Measurements from ENCODE around the gene DDIT3.
A peak's percentile ranks its signal among the peaks of the same experiment; 100 is the strongest.
"Not testable (repeated sequence)": the region's sequence is repeated elsewhere in the genome, so short reads cannot be mapped to it uniquely, and the experiment has no call there.

Gene DDIT3

GRCh38 chr12:57524814-57525614, 4.7 kb upstream of the DDIT3 start:
- no peak for DNase-seq

- no peak for DNase-seq
These were observed 3.6 kb upstream of the DDIT3 start for GRCh38 chr12:57523706-57524614.

GRCh38 chr12:57522887-57523705, 2.8 kb upstream of the DDIT3 start:
- DNase-seq, result peak; percentile 73 to 88 (median 86)

GRCh38 chr12:57522011-57522886, 1.9 kb upstream of the DDIT3 start, which contains the start of gene MBD6:
Gene MBD6, plus strand, starts transcription at chr12:57522824. Its CDS starts 1,480 bp downstream, at chr12:57524304.
- DNase-seq, result peak; percentile 94 to 97 (median 95)

- DNase-seq, result peak in 1 of 3 donors; percentile 7
These were observed 1.3 kb upstream of the DDIT3 start for GRCh38 chr12:57521525-57522010.

- DNase-seq, result no peak
These were observed 590 bp downstream of the DDIT3 start for GRCh38 chr12:57519796-57520052.

GRCh38 chr12:57518920-57519795, 1.2 kb downstream of the DDIT3 start:
- DNase-seq, result peak; percentile 18 to 24 (median 20)

GRCh38 chr12:57518176-57518919, 2.0 kb downstream of the DDIT3 start:
- no peak for DNase-seq

- DNase-seq, result not testable (repeated sequence)
These were observed 2.6 kb downstream of the DDIT3 start for GRCh38 chr12:57517718-57518117.

- no peak for DNase-seq
These were observed 3.1 kb downstream of the DDIT3 start for GRCh38 chr12:57517187-57517586.

- DNase-seq, result no peak
These were observed 3.6 kb downstream of the DDIT3 start for GRCh38 chr12:57516617-57517153.

- no peak for DNase-seq
These were observed 4.3 kb downstream of the DDIT3 start for GRCh38 chr12:57515934-57516541.

- no peak for DNase-seq
These were observed 4.8 kb downstream of the DDIT3 start for GRCh38 chr12:57515408-57515933.

- DNase-seq, result no peak
These were observed 5.5 kb downstream of the DDIT3 start for GRCh38 chr12:57514720-57515407.

- DNase-seq, result not testable (repeated sequence)
These were observed 6.1 kb downstream of the DDIT3 start for GRCh38 chr12:57514246-57514645.

GRCh38 chr12:57513677-57514076, 6.6 kb downstream of the DDIT3 start:
- DNase-seq, result not testable (repeated sequence)

- no peak for DNase-seq
These were observed 7.0 kb downstream of the DDIT3 start for GRCh38 chr12:57513266-57513665.

- DNase-seq, result no peak
These were observed 7.6 kb downstream of the DDIT3 start for GRCh38 chr12:57512665-57513064.

All from suppressor macrophage treated with lipopolysaccharide for 1 hour (primary cell).